Activated T-cell treated with anti-CD3 and anti-CD28 coated beads, Interleukin-2, amount 50 U/mL, for 72 hours (primary cell): ENCODE data around the gene UBXN4. TPM values are rescaled to one million over a fixed set of nuclear protein-coding genes. Genes with fewer than 3 reads are reported as not detected.

Source experiments
- ATAC-seq, 2 donors: fragments of 150-1000 bp; cut with Tn5 transposase; replicated peaks in 1 of 2; 2 replicates each; pipeline ENCODE4 v1.10.0; 2021; ENCODE audit warnings: moderate library complexity in 2 of 2, mild to moderate bottlenecking in 1 of 2
- DNase-seq, 2 donors: peaks; one replicate each; pipeline ENCODE4 v3.0.0; 2021 to 2022; ENCODE audit warnings: mixed read lengths in 1 of 2
- H3K27ac Mint-ChIP-seq: one replicate; pipeline ENCODE4 v1.8.0; 2022; ENCODE audit warnings: mild to moderate bottlenecking, moderate library complexity, mixed read lengths
- H3K27me3 Mint-ChIP-seq: one replicate; pipeline ENCODE4 v1.8.0; 2022; ENCODE audit warnings: low read depth, mixed read lengths
- H3K36me3 Mint-ChIP-seq, 2 donors: one replicate each; pipeline ENCODE4 v1.8.0; 2022; ENCODE audit warnings: mixed read lengths in 2 of 2, mild to moderate bottlenecking in 1 of 2; ENCODE audit not compliant: insufficient read depth in 2 of 2
- H3K4me1 Mint-ChIP-seq: one replicate; pipeline ENCODE4 v1.8.0; 2022; ENCODE audit warnings: low read depth, mixed read lengths
- H3K4me3 Mint-ChIP-seq, 2 donors: one replicate each; pipeline ENCODE4 v1.8.0; 2022; ENCODE audit warnings: mild to moderate bottlenecking in 2 of 2, mixed read lengths in 2 of 2, moderate library complexity in 2 of 2
- H3K9me3 Mint-ChIP-seq, 2 donors: one replicate each; pipeline ENCODE4 v1.8.0; 2022; ENCODE audit warnings: mixed read lengths in 2 of 2
- total RNA-seq, 2 donors: library from RNA; stranded (reverse); gene quantifications; one replicate each; pipeline ENCODE4 v1.2.3, GENCODE V29; 2022

Gene UBXN4
- total RNA-seq, 2 donors from 2014 or later: 150 to 173 TPM

GRCh38 chr2:135740206-135740605 lies 1.4 kb upstream of the UBXN4 start:
- H3K4me3 Mint-ChIP-seq: no peak overlapping the region
- peaks cover 23% of the 10 kb centered on the region for H3K4me1 Mint-ChIP-seq
- no peak overlapping the region for H3K27ac Mint-ChIP-seq
- ATAC-seq (no peak), DNase-seq (no peak)
- H3K27me3 Mint-ChIP-seq: no peaks in the 10 kb centered on the region
- peaks cover 2 to 5% of the 10 kb centered on the region in 2 donors for H3K36me3 Mint-ChIP-seq
- peaks cover 2 to 4% of the 10 kb centered on the region in 2 donors for H3K9me3 Mint-ChIP-seq

- no peak for DNase-seq
- Mint-ChIP-seq H3K27me3 (no peaks in the 10 kb centered on the region), H3K27ac (no peak overlapping the region), H3K36me3 (peaks cover 3 to 5% of the 10 kb centered on the region in 2 donors), H3K4me3 (no peak overlapping the region), H3K4me1 (peaks cover 29% of the 10 kb centered on the region), H3K9me3 (peaks cover 2 to 4% of the 10 kb centered on the region in 2 donors)
- no peak for ATAC-seq
Observed at GRCh38 chr2:135741043-135741394, 636 bp upstream of the UBXN4 start.

DNA sequence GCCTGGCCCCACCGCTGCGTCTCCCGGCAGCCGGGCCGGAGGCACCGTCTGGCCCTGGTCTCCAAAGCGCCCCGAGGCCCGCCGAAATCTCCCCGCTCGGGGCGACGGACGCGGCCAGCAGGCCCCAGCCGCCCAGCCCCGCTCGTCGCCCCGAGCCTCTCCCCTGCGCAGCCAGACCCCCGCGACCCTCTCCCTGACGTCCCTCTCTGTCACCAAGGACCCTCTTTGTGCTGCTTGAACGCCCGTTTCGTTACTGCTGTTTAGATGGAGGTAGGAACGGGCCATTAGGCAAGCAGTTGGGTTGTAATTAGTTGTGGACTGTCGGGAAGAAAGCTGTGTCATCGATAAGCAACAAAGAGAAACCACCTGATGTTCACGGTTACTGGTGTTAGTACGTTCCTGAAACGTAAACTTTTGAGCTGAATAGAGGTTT lies 686 bp downstream of the UBXN4 start:
- Mint-ChIP-seq H3K27ac (peak overlapping the region; percentile 100), H3K9me3 (peaks cover 1 to 2% of the 10 kb centered on the region in 2 donors), H3K4me1 (peaks cover 38% of the 10 kb centered on the region), H3K4me3 (peak overlapping the region; percentile 95 to 99), H3K36me3 (peaks cover 5 to 10% of the 10 kb centered on the region in 2 donors), H3K27me3 (no peaks in the 10 kb centered on the region)
- DNase-seq (peak in 1 of 2 donors; percentile 53), ATAC-seq (peak; percentile 17 to 26)

- H3K27me3 Mint-ChIP-seq: no peaks in the 10 kb centered on the region
- peaks cover 38% of the 10 kb centered on the region for H3K4me1 Mint-ChIP-seq
Observed at GRCh38 chr2:135743860-135744259, 2.2 kb downstream of the UBXN4 start.

GRCh38 chr2:135744760-135745314 lies 3.2 kb downstream of the UBXN4 start:
- peak overlapping the region; percentile 67 to 92 for H3K4me3 Mint-ChIP-seq
- ATAC-seq: no peak
- H3K27ac Mint-ChIP-seq: peak overlapping the region; percentile 86

More at GRCh38 chr2:135743860-135744259, 2.2 kb downstream of the UBXN4 start:
- H3K27ac Mint-ChIP-seq: peak overlapping the region; percentile 86
- H3K36me3 Mint-ChIP-seq: peaks cover 6 to 10% of the 10 kb centered on the region in 2 donors
- ATAC-seq (no peak), DNase-seq (no peak)
- H3K4me3 Mint-ChIP-seq: peak overlapping the region; percentile 67 to 92
- H3K9me3 Mint-ChIP-seq: peaks cover 1 to 2% of the 10 kb centered on the region in 2 donors

GRCh38 chr2:135745545-135745944 lies 3.9 kb downstream of the UBXN4 start:
- Mint-ChIP-seq H3K4me1 (peaks cover 38% of the 10 kb centered on the region), H3K36me3 (peaks cover 10 to 16% of the 10 kb centered on the region in 2 donors), H3K27ac (no peak overlapping the region), H3K27me3 (no peaks in the 10 kb centered on the region), H3K4me3 (peak overlapping the region in 1 of 2 donors; percentile 36), H3K9me3 (peaks cover 1 to 2% of the 10 kb centered on the region in 2 donors)
- no peak for DNase-seq
- no peak for ATAC-seq

More at GRCh38 chr2:135744760-135745314, 3.2 kb downstream of the UBXN4 start:
- Mint-ChIP-seq H3K4me1 (peaks cover 38% of the 10 kb centered on the region), H3K36me3 (peaks cover 10 to 15% of the 10 kb centered on the region in 2 donors), H3K27me3 (no peaks in the 10 kb centered on the region), H3K9me3 (peaks cover 1 to 2% of the 10 kb centered on the region in 2 donors)
- DNase-seq: peak; percentile 23 to 27

DNA sequence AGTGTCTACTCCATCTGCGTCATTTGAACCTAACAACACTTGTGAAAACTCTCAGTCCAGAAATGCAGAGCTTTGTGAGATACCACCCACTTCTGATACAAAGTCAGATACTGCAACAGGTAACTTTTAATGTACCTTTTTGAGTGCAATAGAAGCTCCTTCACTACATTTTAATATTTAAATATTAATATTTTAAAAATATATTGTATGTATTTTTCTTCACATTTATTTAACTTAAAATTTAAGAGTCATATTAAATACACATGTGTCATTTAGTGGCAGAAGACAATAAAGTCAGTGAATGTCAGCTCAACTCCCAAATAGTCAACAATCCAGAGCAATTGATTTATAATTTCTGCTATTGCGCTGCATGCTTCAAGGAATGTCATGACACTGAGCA lies 13.9 kb downstream of the UBXN4 start:
- ATAC-seq: no peak
- Mint-ChIP-seq H3K4me1 (peaks cover 10% of the 10 kb centered on the region), H3K9me3 (peaks cover 1 to 4% of the 10 kb centered on the region in 2 donors), H3K4me3 (no peak overlapping the region), H3K27me3 (no peaks in the 10 kb centered on the region), H3K36me3 (peaks cover 16 to 56% of the 10 kb centered on the region in 2 donors), H3K27ac (no peak overlapping the region)
- no peak for DNase-seq

DNA sequence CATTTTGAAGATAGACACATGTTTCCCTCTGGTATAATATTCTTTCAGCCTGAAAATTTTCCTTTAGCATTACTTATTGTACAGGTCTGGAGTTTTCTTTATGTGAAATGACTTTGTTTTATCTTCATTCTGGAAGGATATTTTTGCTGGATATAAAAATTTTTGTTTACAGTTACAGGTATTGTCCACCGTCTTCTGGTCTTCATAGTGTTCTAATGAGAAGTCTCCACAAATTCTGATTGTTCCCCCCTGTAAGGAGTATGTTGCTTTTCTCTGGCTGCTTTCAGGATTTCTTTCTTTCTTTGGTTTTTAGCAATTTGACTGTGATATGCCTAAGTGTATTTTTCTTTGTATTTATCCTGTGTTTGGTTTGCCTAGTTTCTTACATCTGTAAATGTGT lies 15.0 kb downstream of the UBXN4 start:
- H3K27me3 Mint-ChIP-seq: no peaks in the 10 kb centered on the region
- DNase-seq (no peak), ATAC-seq (no peak)
- H3K4me3 Mint-ChIP-seq: no peak overlapping the region
- H3K4me1 Mint-ChIP-seq: peaks cover 10% of the 10 kb centered on the region
- H3K9me3 Mint-ChIP-seq: peaks cover 1 to 4% of the 10 kb centered on the region in 2 donors
- no peak overlapping the region for H3K27ac Mint-ChIP-seq
- H3K36me3 Mint-ChIP-seq: peaks cover 18 to 55% of the 10 kb centered on the region in 2 donors

DNA sequence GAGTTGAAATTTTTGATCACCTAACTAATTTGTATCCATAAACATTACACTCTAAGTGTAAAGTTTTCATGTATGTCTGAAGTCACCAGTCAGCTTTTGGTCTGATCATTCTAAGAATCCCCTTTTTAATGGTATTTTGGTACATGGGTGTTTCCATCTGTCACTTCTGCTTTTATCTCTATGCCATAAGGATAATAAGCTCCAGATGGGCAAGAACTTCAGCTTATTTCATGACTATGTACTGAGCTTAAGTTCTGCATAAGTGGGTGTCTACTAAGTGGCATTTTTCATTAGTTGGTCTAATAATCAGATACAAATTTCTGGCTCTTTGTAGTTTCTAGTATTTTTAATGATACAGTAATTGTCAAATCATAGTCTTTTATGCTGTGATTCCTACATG lies 20.4 kb downstream of the UBXN4 start:
- Mint-ChIP-seq H3K27me3 (no peaks in the 10 kb centered on the region), H3K36me3 (peaks cover 8 to 36% of the 10 kb centered on the region in 2 donors), H3K9me3 (peaks cover 0 to under 1% of the 10 kb centered on the region in 2 donors), H3K27ac (no peak overlapping the region), H3K4me1 (peaks cover 16% of the 10 kb centered on the region), H3K4me3 (no peak overlapping the region)
- DNase-seq (no peak), ATAC-seq (no peak)

DNA sequence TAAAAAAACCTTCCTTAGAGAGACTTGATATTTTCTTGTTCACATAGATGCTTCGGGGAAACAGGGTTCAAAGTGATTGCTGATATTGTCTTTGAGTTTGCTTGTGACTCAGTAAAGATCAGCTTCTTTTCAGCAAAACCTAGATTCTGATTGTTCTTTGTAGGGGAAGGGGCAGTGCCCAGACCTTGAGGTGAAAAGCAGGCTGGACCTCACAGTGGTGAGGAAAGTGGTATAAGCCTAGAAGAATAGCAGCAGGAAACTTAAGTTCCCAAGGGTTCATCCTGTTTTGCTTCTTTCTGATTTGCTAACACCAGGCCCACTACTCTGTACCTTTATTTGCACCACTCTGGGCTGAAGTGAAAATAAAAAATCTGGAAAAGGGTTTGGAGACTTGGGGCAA lies 20.9 kb downstream of the UBXN4 start:
- H3K36me3 Mint-ChIP-seq: peaks cover 8 to 34% of the 10 kb centered on the region in 2 donors
- no peaks in the 10 kb centered on the region for H3K27me3 Mint-ChIP-seq
- H3K9me3 Mint-ChIP-seq: no peaks in the 10 kb centered on the region
- H3K27ac Mint-ChIP-seq: peak overlapping the region; percentile 81
- no peak for DNase-seq
- H3K4me1 Mint-ChIP-seq: peaks cover 16% of the 10 kb centered on the region
- ATAC-seq: no peak
- H3K4me3 Mint-ChIP-seq: no peak overlapping the region

DNA sequence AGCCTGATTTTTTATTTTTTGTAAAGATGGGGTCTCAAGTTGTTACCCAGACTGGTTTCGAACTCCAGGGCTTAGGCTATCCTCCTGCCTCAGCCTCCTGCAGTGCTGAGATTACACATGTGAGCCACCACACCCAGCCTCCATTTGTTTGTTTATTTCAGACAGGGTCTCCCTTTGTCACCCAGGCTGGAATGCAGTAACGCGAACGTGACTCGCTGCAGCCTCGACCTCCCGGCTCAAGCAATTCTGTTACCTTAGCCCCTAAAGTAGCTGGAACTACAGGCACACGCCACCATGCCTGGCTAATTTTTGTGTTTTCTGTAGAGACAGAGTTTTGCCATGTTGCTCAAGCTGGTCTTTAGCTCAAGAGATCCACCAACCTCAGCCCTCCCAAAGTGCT lies 27.2 kb downstream of the UBXN4 start:
- H3K4me1 Mint-ChIP-seq: peaks cover 15% of the 10 kb centered on the region

DNA sequence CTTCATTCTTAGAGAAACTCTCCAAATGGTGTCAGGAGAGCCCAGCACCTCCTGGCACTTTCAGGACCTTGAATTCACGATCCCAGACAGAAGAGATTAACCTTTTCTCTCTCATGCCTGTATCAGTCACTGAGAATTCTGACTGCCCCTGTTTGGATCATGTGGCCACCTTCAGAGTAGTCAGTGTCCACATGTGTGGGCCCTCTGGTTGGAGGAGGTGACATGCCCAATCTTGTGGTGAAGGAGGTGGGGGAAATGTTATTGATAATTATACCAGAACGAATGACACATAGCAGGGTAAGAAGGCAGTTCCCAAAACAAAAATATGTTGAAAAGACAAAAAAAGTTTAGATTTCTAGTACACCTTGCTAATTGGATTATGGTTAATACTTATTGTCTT lies 31.7 kb downstream of the UBXN4 start:
- Mint-ChIP-seq H3K9me3 (no peaks in the 10 kb centered on the region), H3K4me3 (no peak overlapping the region), H3K36me3 (peaks cover 14 to 44% of the 10 kb centered on the region in 2 donors), H3K27me3 (no peaks in the 10 kb centered on the region), H3K4me1 (peaks cover 10% of the 10 kb centered on the region), H3K27ac (peak overlapping the region; percentile 82)
- ATAC-seq: peak; percentile 56 to 58
- no peak for DNase-seq

More for the DNA sequence above, 27.2 kb downstream of the UBXN4 start:
- H3K4me3 Mint-ChIP-seq: no peak overlapping the region
- H3K9me3 Mint-ChIP-seq: no peaks in the 10 kb centered on the region
- no peak overlapping the region for H3K27ac Mint-ChIP-seq
- no peak for ATAC-seq
- no peaks in the 10 kb centered on the region for H3K27me3 Mint-ChIP-seq
- DNase-seq: no peak
- H3K36me3 Mint-ChIP-seq: peaks cover 13 to 43% of the 10 kb centered on the region in 2 donors

DNA sequence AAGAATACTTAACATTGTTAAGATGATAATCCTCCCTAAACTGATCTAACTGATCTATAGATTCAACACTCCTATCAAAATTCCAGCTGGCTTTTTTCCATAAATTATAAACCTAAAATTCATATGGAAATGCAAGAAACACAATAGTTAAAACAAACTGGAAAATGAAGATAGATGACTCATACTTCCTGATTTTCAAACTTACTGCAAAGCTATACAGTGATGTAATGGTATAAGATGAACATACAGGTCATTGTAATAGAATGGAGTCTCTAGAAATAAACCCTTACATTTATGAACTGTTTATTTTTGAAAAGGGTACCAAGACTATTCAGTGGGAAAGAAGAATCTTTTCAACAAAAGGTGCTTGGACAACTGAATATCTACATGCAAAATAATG lies 32.3 kb downstream of the UBXN4 start:
- Mint-ChIP-seq H3K4me1 (peaks cover 10% of the 10 kb centered on the region), H3K27ac (peak overlapping the region; percentile 87), H3K36me3 (peaks cover 14 to 49% of the 10 kb centered on the region in 2 donors), H3K4me3 (no peak overlapping the region), H3K9me3 (no peaks in the 10 kb centered on the region), H3K27me3 (no peaks in the 10 kb centered on the region)
- ATAC-seq (no peak), DNase-seq (no peak)

DNA sequence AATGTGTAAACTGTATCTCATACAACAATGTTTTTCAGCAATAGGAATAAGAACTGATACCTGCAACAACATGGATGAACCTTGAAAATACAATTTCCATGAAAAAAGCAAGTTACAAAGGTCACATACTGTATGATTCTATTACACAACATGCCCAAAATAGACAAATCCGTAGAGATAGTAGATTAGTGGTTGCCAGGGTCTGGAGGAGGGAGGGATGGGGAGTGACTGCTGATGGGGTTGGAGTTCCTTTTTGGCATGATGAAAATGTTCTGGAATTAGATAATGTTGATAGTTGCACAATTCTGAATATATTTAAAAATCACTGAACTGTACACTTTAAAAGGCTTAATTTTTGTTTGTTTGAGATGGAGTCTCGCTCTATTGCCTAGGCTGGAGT lies 33.8 kb downstream of the UBXN4 start:
- no peak overlapping the region for H3K27ac Mint-ChIP-seq
- H3K36me3 Mint-ChIP-seq: peaks cover 10 to 48% of the 10 kb centered on the region in 2 donors
- no peaks in the 10 kb centered on the region for H3K27me3 Mint-ChIP-seq
- H3K4me1 Mint-ChIP-seq: peaks cover 10% of the 10 kb centered on the region
- H3K9me3 Mint-ChIP-seq: no peaks in the 10 kb centered on the region
- no peak overlapping the region for H3K4me3 Mint-ChIP-seq
- ATAC-seq (no peak), DNase-seq (no peak)
